Right atrium auricular region (tissue), 2 donors: Measurements from ENCODE around the gene MLNR. TPM values are rescaled to one million over a fixed set of nuclear protein-coding genes. Genes with fewer than 3 reads are reported as not detected.

Experiments
- DNase-seq: peaks from one replicate; pipeline ENCODE4 v3.0.0-alpha.2; 2019; ENCODE audit warnings: low spot score
- H3K27ac ChIP-seq, 2 donors: fragments of 200-600 bp; sonication (generic); 1 replicate in 1 of 2; 2 replicates in 1 of 2; pipeline ENCODE4 v1.5.1; 2016 to 2019
- H3K27me3 ChIP-seq, 2 donors: fragments of 200-600 bp; sonication (generic); one replicate each; pipeline versions ENCODE4 v1.5.1 to v1.6.0; 2017 to 2019
- H3K36me3 ChIP-seq: fragments of 200-600 bp; sonication (generic); one replicate; pipeline ENCODE4 v1.5.1; 2016
- H3K4me1 ChIP-seq, 2 donors: fragments of 200-600 bp; sonication (generic); one replicate each; pipeline versions ENCODE4 v1.5.1 to v1.6.0; 2017 to 2019
- H3K4me3 ChIP-seq, 2 donors: fragments of 200-600 bp; sonication (generic); 1 replicate in 1 of 2; 2 replicates in 1 of 2; pipeline ENCODE4 v1.5.1; 2017 to 2019; ENCODE audit warnings: mild to moderate bottlenecking in 1 of 2, moderate library complexity in 1 of 2
- H3K9me3 ChIP-seq, 2 donors: fragments of 200-600 bp; sonication (generic); one replicate each; pipeline ENCODE4 v1.5.1; 2019
- total RNA-seq, 2 donors: library from RNA; depleted of rRNA; stranded (reverse); fragments of >200 nt; gene quantifications; one replicate each; pipeline ENCODE4 v1.1.0, GENCODE V29; 2016
- TF ChIP-seq, protein P1 (sequence below), 2 donors: fragments of 200-600 bp; sonication (generic); IDR thresholded peaks; one replicate each; pipeline ENCODE4 v1.5.1; 2019; ENCODE audit warnings: antibody characterized with exemption in 2 of 2

Gene MLNR
- total RNA-seq, 2 donors from 2014 or later: not detected

DNA sequence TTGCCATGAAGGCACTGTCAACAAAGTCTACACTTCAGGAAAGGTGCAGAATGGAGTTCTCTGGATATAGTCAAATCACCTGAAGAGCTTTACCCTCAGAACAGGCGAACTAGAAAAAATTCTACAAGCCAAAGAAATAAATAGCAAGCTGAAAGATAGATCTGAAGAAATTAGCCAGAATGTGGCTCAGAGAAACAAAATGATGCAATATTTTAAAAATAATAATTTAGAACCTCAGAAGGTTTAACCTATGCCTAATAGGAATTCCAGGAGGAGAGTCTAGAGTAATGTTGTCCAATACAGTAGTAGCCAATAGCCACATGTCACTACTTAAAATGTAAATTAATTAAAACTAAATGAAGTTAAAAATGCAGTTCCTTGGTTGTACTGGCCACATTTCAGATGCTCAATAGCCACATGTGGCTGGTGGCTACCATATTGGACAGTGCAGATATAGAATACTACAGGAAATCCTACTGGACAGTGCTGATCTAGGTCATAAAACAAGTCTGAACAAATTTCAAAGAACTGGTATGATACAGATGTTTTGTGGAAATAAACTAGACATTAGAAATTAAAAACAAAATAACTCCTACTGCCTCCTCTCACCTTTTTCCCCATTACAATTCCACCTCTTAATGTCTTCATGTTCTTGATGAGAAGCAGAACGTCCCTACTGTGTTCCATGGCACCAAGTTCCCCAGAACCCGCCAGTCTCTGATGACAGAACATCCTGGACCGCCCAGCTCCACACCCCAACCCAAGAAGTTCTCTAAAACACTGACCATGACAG, 26.9 kb downstream of the MLNR start:
- peak overlapping the region; percentile 87 to 96 for H3K4me3 ChIP-seq
- TF ChIP-seq, protein P1, sequence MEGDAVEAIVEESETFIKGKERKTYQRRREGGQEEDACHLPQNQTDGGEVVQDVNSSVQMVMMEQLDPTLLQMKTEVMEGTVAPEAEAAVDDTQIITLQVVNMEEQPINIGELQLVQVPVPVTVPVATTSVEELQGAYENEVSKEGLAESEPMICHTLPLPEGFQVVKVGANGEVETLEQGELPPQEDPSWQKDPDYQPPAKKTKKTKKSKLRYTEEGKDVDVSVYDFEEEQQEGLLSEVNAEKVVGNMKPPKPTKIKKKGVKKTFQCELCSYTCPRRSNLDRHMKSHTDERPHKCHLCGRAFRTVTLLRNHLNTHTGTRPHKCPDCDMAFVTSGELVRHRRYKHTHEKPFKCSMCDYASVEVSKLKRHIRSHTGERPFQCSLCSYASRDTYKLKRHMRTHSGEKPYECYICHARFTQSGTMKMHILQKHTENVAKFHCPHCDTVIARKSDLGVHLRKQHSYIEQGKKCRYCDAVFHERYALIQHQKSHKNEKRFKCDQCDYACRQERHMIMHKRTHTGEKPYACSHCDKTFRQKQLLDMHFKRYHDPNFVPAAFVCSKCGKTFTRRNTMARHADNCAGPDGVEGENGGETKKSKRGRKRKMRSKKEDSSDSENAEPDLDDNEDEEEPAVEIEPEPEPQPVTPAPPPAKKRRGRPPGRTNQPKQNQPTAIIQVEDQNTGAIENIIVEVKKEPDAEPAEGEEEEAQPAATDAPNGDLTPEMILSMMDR (IDR thresholded peaks at IDR 0.05): no peak
- H3K36me3 ChIP-seq: no peaks in the 10 kb centered on the region
- no peaks in the 10 kb centered on the region for H3K9me3 ChIP-seq
- DNase-seq: no peak
- H3K27me3 ChIP-seq: no peaks in the 10 kb centered on the region
- peak overlapping the region; percentile 93 for H3K27ac ChIP-seq
- H3K4me1 ChIP-seq: peaks cover 0 to 18% of the 10 kb centered on the region in 2 donors

DNA sequence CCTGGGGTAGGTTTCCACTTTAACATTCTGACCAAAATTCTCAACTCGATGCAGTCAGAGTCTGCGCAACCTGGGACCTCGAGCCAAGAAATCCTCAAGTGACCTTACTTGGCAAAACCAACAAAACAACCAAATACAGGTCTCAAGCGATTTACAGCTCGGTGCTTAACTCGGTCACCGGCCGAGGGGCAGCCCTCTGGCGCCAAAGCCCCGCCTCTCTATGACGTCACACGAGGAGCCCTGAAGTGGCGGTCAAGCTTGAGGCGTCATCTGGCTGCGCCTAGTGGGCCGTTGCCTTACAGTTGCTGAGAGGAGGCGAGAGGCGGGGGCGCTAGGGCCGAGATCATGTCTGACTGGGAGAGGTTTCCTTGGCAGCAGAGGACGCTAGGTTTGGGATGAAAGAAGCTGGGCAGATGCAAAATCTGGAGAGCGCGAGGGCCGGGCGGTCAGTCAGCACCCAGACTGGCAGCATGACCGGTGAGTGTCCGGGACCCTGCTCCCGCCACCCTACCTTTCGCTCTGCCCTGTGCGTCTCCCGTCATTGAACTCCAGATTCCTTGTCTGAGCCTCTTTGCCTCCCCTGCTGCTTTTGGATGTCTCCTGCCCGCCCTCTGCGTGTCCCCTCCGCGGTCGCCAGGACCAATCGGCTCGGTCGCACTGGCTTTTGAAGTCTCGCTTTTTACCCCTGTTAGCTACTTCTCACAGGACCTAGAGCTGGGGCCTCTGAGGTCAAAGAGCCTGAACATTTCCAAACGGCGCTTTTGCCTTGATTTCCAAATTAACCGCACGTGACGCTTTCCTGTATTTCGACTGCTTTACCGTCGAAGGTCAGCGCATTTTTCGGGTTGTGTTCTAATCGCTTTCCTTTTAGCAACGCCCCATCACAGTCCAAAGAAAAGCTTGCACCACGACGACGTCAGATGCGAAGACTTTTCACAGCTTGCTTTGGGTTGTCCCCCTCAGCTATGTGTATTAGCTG, 27.8 kb downstream of the MLNR start, which contains the start of gene CDADC1:
Gene CDADC1 (plus strand): TSS at position 283 of the 979 bp plus-strand sequence. CDS start 113 bp downstream, at position 396.
- TF ChIP-seq, protein P1 (IDR thresholded peaks at IDR 0.05): peak in 1 of 2 donors; percentile 19
- no peaks in the 10 kb centered on the region for H3K36me3 ChIP-seq
- no peaks in the 10 kb centered on the region for H3K27me3 ChIP-seq
- no peaks in the 10 kb centered on the region for H3K9me3 ChIP-seq
- DNase-seq: peak; percentile 98
- peak within 1 kb of the TSS; percentile 93 for H3K27ac ChIP-seq
- H3K4me3 ChIP-seq: peak within 1 kb of the TSS; percentile 87 to 96
- peaks cover 0 to 18% of the 10 kb centered on the region in 2 donors for H3K4me1 ChIP-seq

DNA sequence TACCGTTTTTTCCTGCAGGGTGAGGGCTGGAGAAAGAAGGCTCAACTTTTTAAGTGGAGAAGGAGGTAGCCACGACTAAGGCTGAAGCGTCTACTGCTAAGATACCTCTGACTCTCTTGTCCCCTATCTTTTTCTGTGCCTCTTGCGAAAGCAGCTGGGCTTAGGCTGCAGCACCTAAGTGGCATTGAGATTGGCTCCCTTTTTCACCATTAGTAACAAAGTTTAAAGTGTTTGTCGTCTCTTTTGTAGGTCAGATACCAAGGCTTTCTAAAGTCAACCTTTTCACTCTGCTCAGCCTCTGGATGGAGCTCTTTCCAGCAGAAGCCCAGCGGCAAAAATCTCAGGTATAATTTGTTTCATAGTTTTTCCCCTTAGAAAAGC, 28.5 kb downstream of the MLNR start:
- Histone ChIP-seq H3K4me3 (peak overlapping the region; percentile 87 to 96), H3K27ac (peak overlapping the region; percentile 93), H3K4me1 (peaks cover 0 to 18% of the 10 kb centered on the region in 2 donors), H3K36me3 (no peaks in the 10 kb centered on the region), H3K27me3 (no peaks in the 10 kb centered on the region), H3K9me3 (no peaks in the 10 kb centered on the region)
- TF ChIP-seq, protein P1 (IDR thresholded peaks at IDR 0.05): no peak
- no peak for DNase-seq

DNA sequence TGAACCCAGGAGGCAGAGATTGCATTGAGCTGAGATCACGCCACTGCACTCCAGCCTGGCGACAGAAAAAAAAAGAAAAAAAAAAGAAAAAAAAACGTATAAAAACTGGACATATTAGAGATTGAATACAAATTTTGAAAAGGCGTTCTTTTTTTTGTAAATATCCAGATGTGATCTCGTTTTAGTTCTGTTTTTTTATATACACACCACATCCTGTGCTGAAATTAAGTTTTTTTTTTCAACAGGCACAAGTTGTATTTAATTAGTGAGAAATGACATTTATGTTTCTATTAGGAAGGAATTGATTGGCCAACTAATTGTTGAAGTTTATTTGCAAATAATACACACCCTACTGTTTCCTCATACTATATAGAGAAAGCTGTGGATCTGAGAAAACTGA, 31.2 kb downstream of the MLNR start:
- TF ChIP-seq, protein P1 (IDR thresholded peaks at IDR 0.05): no peak
- no peak for DNase-seq
- no peaks in the 10 kb centered on the region for H3K27me3 ChIP-seq
- no peaks in the 10 kb centered on the region for H3K9me3 ChIP-seq
- peaks cover 4% of the 10 kb centered on the region for H3K36me3 ChIP-seq
- no peak overlapping the region for H3K27ac ChIP-seq
- H3K4me3 ChIP-seq: no peak overlapping the region
- H3K4me1 ChIP-seq: peaks cover 0 to 18% of the 10 kb centered on the region in 2 donors

DNA sequence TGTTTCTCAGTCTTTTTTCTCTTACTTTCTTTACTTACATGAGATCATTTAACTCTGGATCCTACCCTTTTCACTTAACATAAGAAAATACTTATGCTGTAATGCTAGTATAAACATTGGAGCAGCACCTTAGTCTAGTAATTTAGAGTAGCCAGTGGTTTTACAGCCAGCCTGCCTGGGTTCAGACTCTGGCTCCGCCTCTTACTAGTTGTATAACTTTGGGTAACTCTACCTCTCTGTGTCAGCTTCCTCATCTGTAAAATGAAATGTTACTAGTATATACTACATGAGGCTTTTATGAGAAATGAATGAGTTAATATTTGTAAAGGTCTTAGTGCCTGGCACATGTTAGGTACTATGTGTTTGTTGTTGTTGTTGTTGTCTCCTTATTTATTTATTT, 33.2 kb downstream of the MLNR start:
- Histone ChIP-seq H3K9me3 (no peaks in the 10 kb centered on the region), H3K27ac (no peak overlapping the region), H3K4me3 (no peak overlapping the region), H3K27me3 (no peaks in the 10 kb centered on the region), H3K36me3 (peaks cover 9% of the 10 kb centered on the region), H3K4me1 (peaks cover 0 to 13% of the 10 kb centered on the region in 2 donors)
- TF ChIP-seq, protein P1 (IDR thresholded peaks at IDR 0.05): no peak
- no peak for DNase-seq
